SK-N-SH treated with all-trans-retinoic acid at 6 μM for 48 hours (cell line): ENCODE measurements around the gene MRPL11.

Experiments used
- BACH2 ChIP-seq: fragments of 250-450 bp; sonication (Bioruptor Pico); IDR thresholded peaks from 2 replicates; pipeline ENCODE4 v1.9.0; 2021; ENCODE audit warnings: mild to moderate bottlenecking, borderline replicate concordance
- CREB5 ChIP-seq: fragments of 250-450 bp; sonication (Bioruptor Pico); IDR thresholded peaks from 2 replicates; pipeline ENCODE4 v1.5.1; 2020; ENCODE audit warnings: low read depth, mild to moderate bottlenecking, moderate library complexity
- CSDC2 ChIP-seq: fragments of 250-450 bp; sonication (Bioruptor Pico); IDR thresholded peaks from 2 replicates; pipeline ENCODE4 v1.5.0; 2020; ENCODE audit warnings: mild to moderate bottlenecking, moderate library complexity
- GLIS3 ChIP-seq: fragments of 250-450 bp; sonication (Bioruptor Pico); IDR thresholded peaks from 2 replicates; pipeline ENCODE4 v1.5.0; 2020; ENCODE audit warnings: mild to moderate bottlenecking, moderate library complexity
- OSR1 ChIP-seq: fragments of 250-450 bp; sonication (Bioruptor Pico); IDR thresholded peaks from 2 replicates; pipeline ENCODE4 v1.8.0; 2022; ENCODE audit warnings: moderate library complexity, mild to moderate bottlenecking, inconsistent platforms
- PATZ1 ChIP-seq: fragments of 250-450 bp; sonication (Bioruptor Pico); IDR thresholded peaks from 2 replicates; pipeline ENCODE4 v1.8.0; 2020; ENCODE audit warnings: mild to moderate bottlenecking, moderate library complexity, borderline replicate concordance
- POU6F1 ChIP-seq: fragments of 250-450 bp; sonication (Bioruptor Pico); IDR thresholded peaks from 2 replicates; pipeline ENCODE4 v1.8.0; 2021; ENCODE audit warnings: low read depth, mild to moderate bottlenecking, moderate library complexity, borderline replicate concordance
- PPARA ChIP-seq: fragments of 250-450 bp; sonication (Bioruptor Pico); IDR thresholded peaks from 2 replicates; pipeline ENCODE4 v1.5.0; 2020; ENCODE audit warnings: mild to moderate bottlenecking, borderline replicate concordance
- TCF4 ChIP-seq: fragments of 250-450 bp; sonication (Bioruptor Pico); IDR thresholded peaks from 2 replicates; pipeline ENCODE4 v1.8.0; 2021; ENCODE audit warnings: mild to moderate bottlenecking, moderate library complexity, borderline replicate concordance
- TOX ChIP-seq: fragments of 250-450 bp; sonication (Bioruptor Pico); IDR thresholded peaks from 2 replicates; pipeline ENCODE4 v1.8.0; 2021; ENCODE audit warnings: mild to moderate bottlenecking, moderate library complexity, borderline replicate concordance
- ZFP30 ChIP-seq: fragments of 450-650 bp; formaldehyde crosslinking; IDR thresholded peaks from 2 replicates; pipeline ENCODE4 v1.5.0; 2022; ENCODE audit warnings: mild to moderate bottlenecking, moderate library complexity
- ZNF565 ChIP-seq: fragments of 450-650 bp; formaldehyde crosslinking; conservative IDR thresholded peaks from 2 replicates; pipeline ENCODE4 v1.5.0; 2020; ENCODE audit warnings: low read depth, mild to moderate bottlenecking, moderate library complexity
- ZNF70 ChIP-seq: fragments of 450-650 bp; formaldehyde crosslinking; IDR thresholded peaks from 2 replicates; pipeline ENCODE4 v1.5.0; 2020; ENCODE audit warnings: mild to moderate bottlenecking, moderate library complexity
- ZNF8 ChIP-seq: fragments of 450-650 bp; formaldehyde crosslinking; IDR thresholded peaks from 2 replicates; pipeline ENCODE4 v1.5.0; 2020; ENCODE audit warnings: mild to moderate bottlenecking, moderate library complexity

GRCh38 chr11:66391322-66391721 lies 47.3 kb downstream of the MRPL11 start:
- TF ChIP-seq PATZ1 (CRISPR knock-in tag) (no peak), ZFP30 (no peak), ZNF70 (CRISPR knock-in tag) (no peak), OSR1 (CRISPR knock-in tag) (no peak), ZNF8 (CRISPR knock-in tag) (no peak), ZNF565 (no peak), PPARA (CRISPR knock-in tag) (no peak), POU6F1 (no peak), CSDC2 (CRISPR knock-in tag) (no peak), BACH2 (CRISPR knock-in tag) (no peak), CREB5 (CRISPR knock-in tag) (no peak), GLIS3 (CRISPR knock-in tag) (no peak), TCF4 (CRISPR knock-in tag) (no peak), TOX (CRISPR knock-in tag) (no peak)
